Erythroblast (primary cell): Measurements from ENCODE around the gene CES1.
"Not testable (repeated sequence)": the region's sequence is repeated elsewhere in the genome, so short reads cannot be mapped to it uniquely, and the experiment has no call there.

Experiments used
- DNase-seq, 2 experiments: peaks; one replicate each; lab custom pipeline; 2025; lab: John Stamatoyannopoulos, UW
- GATA1 ChIP-seq: IDR thresholded peaks from 2 replicates; pipeline ENCODE4 v1.6.1; 2011; ENCODE audit warnings: low read depth, mild to moderate bottlenecking, control low read depth, low read length, moderate library complexity
- POLR2A ChIP-seq: IDR thresholded peaks from 2 replicates; pipeline ENCODE4 v1.6.1; 2011; ENCODE audit warnings: mild to moderate bottlenecking, low read length

Gene CES1

GRCh38 chr16:55779402-55780094, 53.3 kb downstream of the CES1 start:
- TF ChIP-seq GATA1, result no peak

GRCh38 chr16:55778757-55779156, 54.1 kb downstream of the CES1 start:
- no peak for TF ChIP-seq POLR2A
- no peak for TF ChIP-seq GATA1
- no peak for DNase-seq

More at GRCh38 chr16:55779402-55780094, 53.3 kb downstream of the CES1 start:
- DNase-seq, result no peak

- no peak for DNase-seq
- TF ChIP-seq POLR2A (no peak), GATA1 (no peak)
Measured at GRCh38 chr16:55775857-55776256, 57.0 kb downstream of the CES1 start.

- DNase-seq, result no peak
- no peak for TF ChIP-seq GATA1
- no peak for TF ChIP-seq POLR2A
Measured at GRCh38 chr16:55773859-55774549, 58.9 kb downstream of the CES1 start.

GRCh38 chr16:55765161-55765560, 67.7 kb downstream of the CES1 start:
- no peak for TF ChIP-seq GATA1
- no peak for TF ChIP-seq POLR2A
- no peak for DNase-seq

DNA sequence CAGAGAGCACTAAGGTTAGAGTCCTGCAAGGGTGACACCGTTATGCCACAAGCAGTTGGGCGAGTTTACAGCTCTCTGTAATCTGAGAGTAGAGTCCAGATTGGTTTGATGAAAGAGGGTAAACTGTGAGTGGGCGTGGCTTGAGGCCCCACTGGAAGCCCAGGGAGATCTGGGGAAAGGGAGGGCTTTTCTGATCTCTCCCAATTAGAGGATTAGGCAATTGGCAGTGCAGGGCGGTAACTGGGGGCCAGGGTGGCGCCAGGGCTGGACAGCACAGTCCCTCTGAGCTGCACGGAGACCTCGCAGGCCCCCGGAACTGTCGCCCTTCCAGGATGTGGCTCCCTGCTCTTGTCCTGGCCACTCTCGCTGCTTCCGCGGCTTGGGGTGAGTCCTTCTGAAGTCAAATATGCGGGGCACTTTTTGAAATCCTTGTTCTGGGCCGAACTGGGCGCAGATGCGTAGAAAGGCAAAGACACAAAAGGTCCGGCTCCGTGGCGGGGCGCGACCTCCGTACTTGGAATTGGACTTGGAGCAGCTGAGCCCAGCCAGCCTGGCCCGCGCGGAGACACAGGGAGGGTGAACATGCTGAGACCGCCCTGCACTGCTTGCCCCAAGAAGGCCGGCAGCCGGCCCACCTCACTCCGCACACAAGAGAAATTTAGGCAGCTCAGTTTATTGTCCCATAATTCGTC, 72.4 kb downstream of the CES1 start:
- no peak for DNase-seq
- TF ChIP-seq GATA1 (no peak), POLR2A (no peak)

GRCh38 chr16:55759965-55760309, 73.0 kb downstream of the CES1 start:
- not testable (repeated sequence) for DNase-seq

- not testable (repeated sequence) for DNase-seq
Measured at GRCh38 chr16:55757595-55758527, 75.0 kb downstream of the CES1 start.

DNA sequence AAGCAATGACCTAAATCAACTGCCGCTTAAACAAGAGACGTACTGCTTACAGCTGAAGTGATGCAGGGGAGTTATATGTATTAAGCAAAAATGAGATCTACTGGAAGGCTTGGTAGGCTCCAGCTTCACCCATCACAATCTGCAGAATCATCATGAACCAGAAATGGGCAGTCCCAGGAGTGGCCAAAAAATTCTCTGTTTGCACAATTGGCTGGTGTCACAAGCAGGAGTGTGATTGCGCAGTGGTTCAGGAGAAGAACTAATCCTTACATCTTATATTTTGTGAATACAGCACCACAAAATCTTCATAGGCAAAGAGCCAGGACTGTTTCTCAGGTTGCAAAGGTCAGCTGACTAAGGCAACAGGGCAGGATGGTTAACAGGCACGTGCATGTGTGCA, 75.9 kb downstream of the CES1 start:
- no peak for TF ChIP-seq POLR2A
- TF ChIP-seq GATA1, result no peak
- DNase-seq, result no peak

DNA sequence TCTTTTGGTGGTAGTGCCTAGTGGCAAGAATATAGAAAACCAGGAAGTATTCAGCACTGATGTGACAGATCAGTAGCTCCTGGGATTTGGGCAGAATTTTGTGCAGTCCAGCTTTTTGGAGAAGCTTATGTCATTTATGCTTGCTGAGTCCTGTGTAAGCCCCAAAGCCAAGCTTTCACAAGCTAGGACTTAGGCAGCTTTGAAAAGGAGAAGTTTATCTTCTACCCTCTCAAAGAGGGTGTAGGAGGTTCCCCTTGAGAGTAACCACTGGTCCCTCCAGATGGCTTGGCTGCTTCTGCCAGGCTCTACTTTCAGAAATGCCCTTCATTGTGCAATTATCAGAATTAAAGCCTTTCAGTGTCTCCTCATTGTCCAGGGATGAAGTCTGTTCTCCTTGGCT, 78.8 kb downstream of the CES1 start:
- no peak for TF ChIP-seq POLR2A
- no peak for TF ChIP-seq GATA1
- no peak for DNase-seq

- DNase-seq, result not testable (repeated sequence)
Measured at GRCh38 chr16:55753145-55753631, 79.7 kb downstream of the CES1 start.
